ENCODE results near the gene RFTN1. TPM values are rescaled to one million over a fixed set of nuclear protein-coding genes. Genes with fewer than 3 reads are reported as not detected.

Gene RFTN1
- total RNA-seq, 4 donors from 2014 or later = 10.3 to 26.9 (median 22.3) TPM

- Histone ChIP-seq H3K27ac (no peak overlapping the region), H3K4me3 (no peak overlapping the region), H3K27me3 (no peaks in the 10 kb centered on the region), H3K9me3 (no peaks in the 10 kb centered on the region), H3K36me3 (no peaks in the 10 kb centered on the region), H3K4me1 (peaks cover 13% of the 10 kb centered on the region)
- DNase-seq (ENCODE audit: low spot score in 2 of 2) = no peak
- TF ChIP-seq POLR2AphosphoS5 (IDR thresholded peaks at IDR 0.05) (no peak), CTCF (IDR thresholded peaks at IDR 0.05) (peak in 1 of 2 donors; percentile 34), POLR2A (IDR thresholded peaks at IDR 0.05) (no peak), EP300 (IDR thresholded peaks at IDR 0.05) (no peak)
- WGBS = 27% methylated on average over 6 of the region's 6 CpGs
Measured at GRCh38 chr3:16516695-16517481, 3.4 kb upstream of the RFTN1 start.

- H3K36me3 ChIP-seq = no peaks in the 10 kb centered on the region
- no peaks in the 10 kb centered on the region for H3K9me3 ChIP-seq
- no peak for DNase-seq (ENCODE audit: low spot score in 2 of 2)
- no peak overlapping the region for H3K27ac ChIP-seq
- no peaks in the 10 kb centered on the region for H3K27me3 ChIP-seq
- 70% methylated on average over 11 of the region's 11 CpGs for WGBS
- no peak overlapping the region for H3K4me3 ChIP-seq
- TF ChIP-seq CTCF (IDR thresholded peaks at IDR 0.05) (no peak), EP300 (IDR thresholded peaks at IDR 0.05) (no peak), POLR2A (IDR thresholded peaks at IDR 0.05) (no peak), POLR2AphosphoS5 (IDR thresholded peaks at IDR 0.05) (no peak)
- H3K4me1 ChIP-seq = peaks cover 20% of the 10 kb centered on the region
Measured at GRCh38 chr3:16515885-16516420, 2.5 kb upstream of the RFTN1 start.

- H3K9me3 ChIP-seq = no peaks in the 10 kb centered on the region
- 86% methylated on average over 5 of the region's 5 CpGs for WGBS
- no peak for DNase-seq (ENCODE audit: low spot score in 2 of 2)
- H3K27ac ChIP-seq = no peak overlapping the region
- no peaks in the 10 kb centered on the region for H3K36me3 ChIP-seq
- H3K4me3 ChIP-seq = no peak overlapping the region
- H3K27me3 ChIP-seq = no peaks in the 10 kb centered on the region
- TF ChIP-seq POLR2AphosphoS5 (IDR thresholded peaks at IDR 0.05) = no peak
- no peak for TF ChIP-seq POLR2A (IDR thresholded peaks at IDR 0.05)
- TF ChIP-seq EP300 (IDR thresholded peaks at IDR 0.05) = no peak
- TF ChIP-seq CTCF (IDR thresholded peaks at IDR 0.05) = no peak
- H3K4me1 ChIP-seq = peaks cover 23% of the 10 kb centered on the region
Measured at GRCh38 chr3:16514755-16515353, 1.4 kb upstream of the RFTN1 start.

GRCh38 chr3:16514021-16514700 lies 662 bp upstream of the RFTN1 start:
- TF ChIP-seq EP300 (IDR thresholded peaks at IDR 0.05) = no peak
- TF ChIP-seq POLR2A (IDR thresholded peaks at IDR 0.05) = no peak
- no peak for TF ChIP-seq POLR2AphosphoS5 (IDR thresholded peaks at IDR 0.05)
- no peak for TF ChIP-seq CTCF (IDR thresholded peaks at IDR 0.05)
- WGBS = 71% methylated on average over 7 of the region's 9 CpGs
- Histone ChIP-seq H3K36me3 (no peaks in the 10 kb centered on the region), H3K4me3 (peak overlapping the region; percentile 58), H3K4me1 (peaks cover 25% of the 10 kb centered on the region), H3K27me3 (no peaks in the 10 kb centered on the region), H3K27ac (peak overlapping the region; percentile 56), H3K9me3 (no peaks in the 10 kb centered on the region)
- DNase-seq (ENCODE audit: low spot score in 2 of 2) = no peak

Data from suprapubic skin (tissue), 4 donors.